GM21515 (cell line): ENCODE measurements around the gene CEP97.
"Not testable (repeated sequence)": the region's sequence is repeated elsewhere in the genome, so short reads cannot be mapped to it uniquely, and the experiment has no call there.

Source experiments
- ATAC-seq: cut with Tn5 transposase; IDR thresholded peaks from one replicate; pipeline ENCODE4 v1.9.1; 2021; ENCODE audit not compliant: unreplicated experiment

The CEP97 gene

GRCh38 chr3:101724329-101725193, at the start of gene CEP97:
Gene CEP97, plus strand, starts transcription at chr3:101724614. Its CDS starts 63 bp downstream, at chr3:101724677.
- peak; percentile 89 for ATAC-seq

- ATAC-seq = no peak
These were observed 48.7 kb upstream of the CEP97 start for GRCh38 chr3:101675709-101676215.

- peak; percentile 87 for ATAC-seq
These were observed 48.1 kb upstream of the CEP97 start for GRCh38 chr3:101676216-101676764.

- ATAC-seq = peak; percentile 64
These were observed 47.5 kb upstream of the CEP97 start, which contains the start of gene ZBTB11 for GRCh38 chr3:101676765-101677435. Gene ZBTB11, minus strand, starts transcription at chr3:101677132. Its CDS starts 218 bp downstream, at chr3:101676914.

- no peak for ATAC-seq
These were observed 46.8 kb upstream of the CEP97 start for GRCh38 chr3:101677436-101678286.

GRCh38 chr3:101678837-101679236, 45.6 kb upstream of the CEP97 start:
- ATAC-seq = not testable (repeated sequence)

- ATAC-seq = no peak
These were observed 43.9 kb upstream of the CEP97 start for GRCh38 chr3:101680466-101680865.

- ATAC-seq = no peak
These were observed 39.4 kb upstream of the CEP97 start for GRCh38 chr3:101685050-101685400.

- ATAC-seq = no peak
These were observed 38.5 kb upstream of the CEP97 start for GRCh38 chr3:101685870-101686307.

- no peak for ATAC-seq
These were observed 37.1 kb upstream of the CEP97 start for GRCh38 chr3:101687142-101687931.

GRCh38 chr3:101689286-101689685, 35.1 kb upstream of the CEP97 start:
- no peak for ATAC-seq

- ATAC-seq = no peak
These were observed 33.4 kb upstream of the CEP97 start for GRCh38 chr3:101690972-101691371.

- ATAC-seq = not testable (repeated sequence)
These were observed 32.4 kb upstream of the CEP97 start for GRCh38 chr3:101691685-101692671.

GRCh38 chr3:101693540-101693939, 30.9 kb upstream of the CEP97 start:
- ATAC-seq = peak; percentile 87

- not testable (repeated sequence) for ATAC-seq
These were observed 29.6 kb upstream of the CEP97 start for GRCh38 chr3:101694836-101695235.

- ATAC-seq = no peak
These were observed 28.5 kb upstream of the CEP97 start for GRCh38 chr3:101695779-101696372.

- ATAC-seq = no peak
These were observed 22.4 kb upstream of the CEP97 start for GRCh38 chr3:101701696-101702634.
